ENCODE data around the gene NUP160. TPM values are rescaled to one million over a fixed set of nuclear protein-coding genes. Genes with fewer than 3 reads are reported as not detected.
"Not testable (repeated sequence)": the region's sequence is repeated elsewhere in the genome, so short reads cannot be mapped to it uniquely, and the experiment has no call there.

NUP160 gene
- total RNA-seq, 4 donors from 2014 or later = 5.6 to 44.6 (median 22.1) TPM

- no peaks in the 10 kb centered on the region for H3K9me3 ChIP-seq
- in situ Hi-C loops (cut with MboI; ENCODE audit: low pct_ligation_motif_present in 1 of 4, low pct_unique_long_range_greater_than_20kb in 1 of 4, low sequenced_read_pairs in 3 of 4) = no loop called here
- no peak for TF ChIP-seq CTCF (IDR thresholded peaks at IDR 0.05)
- TF ChIP-seq POLR2A (IDR thresholded peaks at IDR 0.05) = no peak
- TF ChIP-seq EP300 (IDR thresholded peaks at IDR 0.05; ENCODE audit: low read depth) = no peak
- no peak for TF ChIP-seq POLR2AphosphoS5 (IDR thresholded peaks at IDR 0.05)
- peaks cover 0 to 37% (median 17%) of the 10 kb centered on the region in 4 donors for H3K36me3 ChIP-seq
- intact Hi-C loops (cut with DNase I; ENCODE audit: low total_unique reads) = no loop called here
- WGBS, 2 donors (ENCODE audit: low coverage in 1 of 2) = 83 to 88% methylated on average over 5 to 8 of the region's 8 CpGs
- DNase-seq = no peak
- H3K4me3 ChIP-seq = no peak overlapping the region
- no peak overlapping the region for H3K27ac ChIP-seq
- no peaks in the 10 kb centered on the region for H3K27me3 ChIP-seq
- no peaks in the 10 kb centered on the region for H3K4me1 ChIP-seq
Observed at GRCh38 chr11:47775240-47775869, 72.8 kb downstream of the NUP160 start.

- in situ Hi-C loops (cut with MboI; ENCODE audit: low pct_ligation_motif_present in 1 of 4, low pct_unique_long_range_greater_than_20kb in 1 of 4, low sequenced_read_pairs in 3 of 4) (no loop called here), intact Hi-C loops (cut with DNase I; ENCODE audit: low total_unique reads) (no loop called here)
- peaks cover 0 to 24% (median 10%) of the 10 kb centered on the region in 4 donors for H3K36me3 ChIP-seq
- no peak for TF ChIP-seq POLR2AphosphoS5 (IDR thresholded peaks at IDR 0.05)
- no peak for TF ChIP-seq CTCF (IDR thresholded peaks at IDR 0.05)
- no peak for TF ChIP-seq POLR2A (IDR thresholded peaks at IDR 0.05)
- H3K27ac ChIP-seq = no peak overlapping the region
- DNase-seq = no peak
- H3K4me3 ChIP-seq = no peak overlapping the region
- H3K27me3 ChIP-seq = no peaks in the 10 kb centered on the region
- peaks cover 0 to 2% (median 0%) of the 10 kb centered on the region in 4 donors for H3K4me1 ChIP-seq
- 99% methylated on average over 3 of the region's 3 CpGs; no CpG with 5 or more reads in 1 of the 2 donors for WGBS, 2 donors (ENCODE audit: low coverage in 1 of 2)
- H3K9me3 ChIP-seq = no peaks in the 10 kb centered on the region
Observed at GRCh38 chr11:47773882-47774281, 74.3 kb downstream of the NUP160 start.

- intact Hi-C loops (cut with DNase I; ENCODE audit: low total_unique reads); H3K9me3 ChIP-seq; H3K27ac ChIP-seq; H3K4me3 ChIP-seq; H3K36me3 ChIP-seq; in situ Hi-C loops (cut with MboI; ENCODE audit: low pct_ligation_motif_present in 1 of 4, low pct_unique_long_range_greater_than_20kb in 1 of 4, low sequenced_read_pairs in 3 of 4); DNase-seq; H3K27me3 ChIP-seq: not testable (repeated sequence)
- peaks cover 5 to 30% (median 20%) of the 10 kb centered on the region in 4 donors for H3K4me1 ChIP-seq
- WGBS, 2 donors (ENCODE audit: low coverage in 1 of 2) = 79 to 85% methylated on average over 6 to 14 of the region's 14 CpGs
Observed at GRCh38 chr11:47769556-47769955, 78.6 kb downstream of the NUP160 start.

GRCh38 chr11:47768101-47768612 is 80.0 kb downstream of the NUP160 start:
- WGBS, 2 donors (ENCODE audit: low coverage in 1 of 2) = 5 to 6% methylated on average over 9 to 12 of the region's 12 CpGs
- Histone ChIP-seq H3K27ac (peak overlapping the region; percentile 99 to 100 (median 100)), H3K4me3 (peak overlapping the region; percentile 41 to 86 (median 52)), H3K4me1 (peaks cover 5 to 30% (median 21%) of the 10 kb centered on the region in 4 donors), H3K27me3 (no peaks in the 10 kb centered on the region), H3K9me3 (no peaks in the 10 kb centered on the region), H3K36me3 (peaks cover 0 to 9% (median 4%) of the 10 kb centered on the region in 4 donors)
- intact Hi-C loops (cut with DNase I; ENCODE audit: low total_unique reads) (no loop called here), in situ Hi-C loops (cut with MboI; ENCODE audit: low pct_ligation_motif_present in 1 of 4, low pct_unique_long_range_greater_than_20kb in 1 of 4, low sequenced_read_pairs in 3 of 4) (no loop called here)
- peak; percentile 72 for DNase-seq
- TF ChIP-seq POLR2AphosphoS5 (IDR thresholded peaks at IDR 0.05) (peak; percentile 97 to 99 (median 98)), POLR2A (IDR thresholded peaks at IDR 0.05) (peak; percentile 92), EP300 (IDR thresholded peaks at IDR 0.05; ENCODE audit: low read depth) (no peak)

- in situ Hi-C loops (cut with MboI; ENCODE audit: low pct_ligation_motif_present in 1 of 4, low pct_unique_long_range_greater_than_20kb in 1 of 4, low sequenced_read_pairs in 3 of 4) = no loop called here
- DNase-seq = peak; percentile 81
Observed at GRCh38 chr11:47766509-47767227, 81.5 kb downstream of the NUP160 start.

More at GRCh38 chr11:47766509-47767227, 81.5 kb downstream of the NUP160 start:
- no peaks in the 10 kb centered on the region for H3K9me3 ChIP-seq
- TF ChIP-seq EP300 (IDR thresholded peaks at IDR 0.05; ENCODE audit: low read depth) = no peak
- TF ChIP-seq CTCF (IDR thresholded peaks at IDR 0.05) = no peak
- no peak for TF ChIP-seq POLR2A (IDR thresholded peaks at IDR 0.05)
- TF ChIP-seq POLR2AphosphoS5 (IDR thresholded peaks at IDR 0.05) = peak in 1 of 3 donors; percentile 49
- WGBS, 2 donors (ENCODE audit: low coverage in 1 of 2) = 0% methylated on average over 36 of the region's 65 CpGs; no CpG with 5 or more reads in 1 of the 2 donors
- H3K27me3 ChIP-seq = no peaks in the 10 kb centered on the region
- peaks cover 0 to 23% (median 11%) of the 10 kb centered on the region in 4 donors for H3K36me3 ChIP-seq
- peak overlapping the region; percentile 83 to 93 (median 86) for H3K4me3 ChIP-seq
- H3K4me1 ChIP-seq = peaks cover 5 to 30% (median 21%) of the 10 kb centered on the region in 4 donors
- intact Hi-C loops (cut with DNase I; ENCODE audit: low total_unique reads) = no loop called here
- peak overlapping the region; percentile 99 to 100 (median 100) for H3K27ac ChIP-seq
